Mesenchymal stem cell (in vitro differentiated cells and primary cell): ENCODE data around the gene NRP2.

Source experiments
- DNase-seq: peaks from one replicate; pipeline ENCODE4 v3.0.0-alpha.2; 2013
- H2AFZ ChIP-seq: one replicate; pipeline ENCODE4 v1.6.1; 2013; ENCODE audit warnings: low read depth, mild to moderate bottlenecking, control low read depth, inconsistent platforms, low read length, moderate library complexity
- H2AK5ac ChIP-seq: 2 replicates; pipeline ENCODE4 v1.6.1; 2013; ENCODE audit warnings: low read length, moderate library complexity, mild to moderate bottlenecking, inconsistent platforms; ENCODE audit not compliant: severe bottlenecking
- H2BK120ac ChIP-seq: one replicate; pipeline ENCODE4 v1.6.1; 2013; ENCODE audit warnings: low read depth, mild to moderate bottlenecking, inconsistent platforms, low read length, moderate library complexity
- H2BK12ac ChIP-seq, 2 experiments: one replicate each; pipeline ENCODE4 v1.6.1; 2013; ENCODE audit warnings: inconsistent platforms in 2 of 2, low read length in 2 of 2, mild to moderate bottlenecking in 2 of 2, moderate library complexity in 2 of 2, control low read depth in 1 of 2
- H2BK15ac ChIP-seq: one replicate; pipeline ENCODE4 v1.6.1; 2013; ENCODE audit warnings: mild to moderate bottlenecking, low read depth, inconsistent platforms; ENCODE audit not compliant: poor library complexity, severe bottlenecking
- H2BK5ac ChIP-seq: 2 replicates; pipeline ENCODE4 v1.6.1; 2013; ENCODE audit warnings: low read depth, mild to moderate bottlenecking, low read length, control low read depth, inconsistent platforms; ENCODE audit not compliant: poor library complexity, severe bottlenecking
- H3K14ac ChIP-seq, 2 experiments: one replicate each; pipeline ENCODE4 v1.6.1; 2013; ENCODE audit warnings: inconsistent platforms in 2 of 2, low read length in 2 of 2, control low read depth in 1 of 2, mild to moderate bottlenecking in 1 of 2, moderate library complexity in 1 of 2
- H3K18ac ChIP-seq, 2 experiments: one replicate each; pipeline ENCODE4 v1.6.1; 2013; ENCODE audit warnings: inconsistent platforms in 2 of 2, low read length in 2 of 2, control low read depth in 1 of 2, low read depth in 1 of 2, mild to moderate bottlenecking in 1 of 2
- H3K23ac ChIP-seq, 2 experiments: one replicate each; pipeline ENCODE4 v1.6.1; 2013; ENCODE audit warnings: inconsistent platforms in 2 of 2, low read length in 2 of 2, mild to moderate bottlenecking in 2 of 2, moderate library complexity in 2 of 2, control low read depth in 1 of 2
- H3K27ac ChIP-seq: 2 replicates; pipeline ENCODE4 v1.5.1; 2013; ENCODE audit warnings: mild to moderate bottlenecking, moderate library complexity, low read length, control low read depth, inconsistent platforms; ENCODE audit not compliant: poor library complexity, severe bottlenecking
- H3K27me3 ChIP-seq, 2 experiments: 2 replicates each; pipeline versions ENCODE4 v1.6.1 to v1.7.0; 2013; ENCODE audit warnings: low read length in 2 of 2, mild to moderate bottlenecking in 2 of 2, moderate library complexity in 2 of 2, control low read depth in 1 of 2, inconsistent platforms in 1 of 2; ENCODE audit not compliant: control insufficient read depth in 1 of 2, insufficient read depth in 1 of 2
- H3K36me3 ChIP-seq, 2 experiments: 2 replicates each; pipeline versions ENCODE4 v1.6.1 to v1.7.0; 2013; ENCODE audit warnings: low read length in 2 of 2, control low read depth in 1 of 2, inconsistent platforms in 1 of 2, low read depth in 1 of 2, mild to moderate bottlenecking in 1 of 2; ENCODE audit not compliant: insufficient read depth in 2 of 2, control insufficient read depth in 1 of 2
- H3K4ac ChIP-seq, 2 experiments: one replicate each; pipeline ENCODE4 v1.6.1; 2013; ENCODE audit warnings: inconsistent platforms in 2 of 2, low read length in 2 of 2, mild to moderate bottlenecking in 2 of 2, moderate library complexity in 2 of 2, control low read depth in 1 of 2, low read depth in 1 of 2
- H3K4me1 ChIP-seq: 2 replicates; pipeline ENCODE4 v1.6.1; 2013; ENCODE audit warnings: low read depth, low read length, control low read depth; ENCODE audit not compliant: control insufficient read depth, insufficient read depth
- H3K4me2 ChIP-seq: 2 replicates; pipeline ENCODE4 v1.6.1; 2013; ENCODE audit warnings: low read length, mild to moderate bottlenecking, inconsistent platforms; ENCODE audit not compliant: poor library complexity, severe bottlenecking
- H3K4me3 ChIP-seq, 2 experiments: 2 replicates each; pipeline versions ENCODE4 v1.5.1 to v1.7.0; 2013; ENCODE audit warnings: low read length in 2 of 2, mild to moderate bottlenecking in 2 of 2, control low read depth in 1 of 2, low read depth in 1 of 2; ENCODE audit not compliant: insufficient read depth in 1 of 2
- H3K79me1 ChIP-seq: replicated peaks from 2 replicates; pipeline ENCODE4 v1.6.1; 2013; ENCODE audit warnings: mild to moderate bottlenecking, control low read depth, low read length, inconsistent platforms; ENCODE audit not compliant: poor library complexity, severe bottlenecking
- H3K9ac ChIP-seq: 2 replicates; pipeline ENCODE4 v1.7.0; 2013; ENCODE audit warnings: mild to moderate bottlenecking, low read length, moderate library complexity
- H3K9me3 ChIP-seq: 2 replicates; pipeline ENCODE4 v1.7.0; 2013; ENCODE audit warnings: mild to moderate bottlenecking, low read length; ENCODE audit not compliant: control insufficient read depth
- H4K8ac ChIP-seq: one replicate; pipeline ENCODE4 v1.6.1; 2013; ENCODE audit warnings: inconsistent platforms, mild to moderate bottlenecking, low read length, moderate library complexity
- H4K91ac ChIP-seq: one replicate; pipeline ENCODE4 v1.6.1; 2013; ENCODE audit warnings: mild to moderate bottlenecking, low read length, inconsistent platforms
- WGBS: methylation state at CpG from one replicate; pipeline ENCODE4 v1.1.7; 2013; ENCODE audit warnings: mixed read lengths; 5-methylcytosine and 5-hydroxymethylcytosine counted together

Gene NRP2

DNA sequence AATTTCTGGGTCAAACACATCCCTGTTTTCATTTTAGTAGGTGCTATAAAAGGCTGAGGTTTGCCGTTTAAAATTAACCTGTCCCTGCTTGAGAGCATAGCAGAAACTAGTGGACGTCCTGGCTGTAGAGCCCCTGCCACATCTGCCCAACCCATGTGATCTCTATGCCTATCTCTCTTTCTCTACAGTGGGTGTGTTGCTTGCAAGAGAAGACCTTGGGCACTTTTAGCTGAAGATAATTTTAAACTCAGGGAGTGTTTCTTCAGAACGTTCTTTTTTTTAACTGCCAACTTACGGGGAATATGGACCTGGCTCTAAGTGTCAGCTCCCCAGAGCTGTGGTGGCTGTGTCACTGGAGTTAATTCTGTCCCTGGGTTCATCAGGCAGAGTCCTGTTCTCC is 100.6 kb downstream of the NRP2 start:
- Histone ChIP-seq H2AK5ac (no peak overlapping the region), H2BK15ac (no peak overlapping the region), H4K91ac (no peak overlapping the region), H3K36me3 (peaks cover 0 to 7% of the 10 kb centered on the region in 2 experiments), H2BK120ac (no peak overlapping the region), H2AFZ (no peak overlapping the region), H3K4ac (no peak overlapping the region), H3K14ac (no peak overlapping the region), H2BK5ac (no peak overlapping the region), H3K4me3 (no peak overlapping the region), H4K8ac (no peak overlapping the region), H3K9ac (no peak overlapping the region), H3K27me3 (no peaks in the 10 kb centered on the region), H3K23ac (no peak overlapping the region), H3K18ac (no peak overlapping the region), H3K79me1 (no peaks in the 10 kb centered on the region), H3K27ac (no peak overlapping the region), H3K4me1 (no peaks in the 10 kb centered on the region), H2BK12ac (no peak overlapping the region), H3K4me2 (no peak overlapping the region), H3K9me3 (no peaks in the 10 kb centered on the region)
- no peak for DNase-seq
- WGBS = 83% methylated on average over 4 of the region's 4 CpGs

DNA sequence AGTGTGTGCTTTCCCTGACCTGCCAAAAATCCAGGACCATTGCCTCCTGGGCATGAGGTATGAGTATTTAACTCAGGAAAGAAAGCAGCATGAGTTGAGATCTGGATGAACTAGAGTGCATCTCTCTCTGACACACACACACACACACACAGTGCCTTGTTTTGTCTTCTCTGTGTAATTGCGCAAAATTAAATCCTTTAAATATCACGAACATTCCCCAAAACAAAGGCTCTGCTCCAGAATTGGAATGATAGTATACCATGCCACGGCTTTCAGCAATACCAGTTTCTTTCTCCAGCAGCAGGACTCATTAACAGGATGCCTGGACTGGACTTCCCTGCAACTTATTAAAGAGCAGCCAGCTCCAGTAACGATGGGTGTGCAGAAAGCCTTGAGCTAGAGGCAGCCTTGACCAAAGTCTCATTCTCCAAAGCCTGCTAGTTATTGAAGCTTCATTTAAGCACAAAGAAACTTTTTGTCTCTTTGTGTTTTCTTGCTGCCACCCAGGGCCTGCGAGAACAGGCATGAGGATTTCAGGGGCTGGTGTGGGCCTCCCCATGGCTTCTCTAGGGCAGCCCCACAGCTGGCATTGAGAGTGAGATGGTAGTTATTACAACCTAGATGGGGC is 101.7 kb downstream of the NRP2 start:
- no peak overlapping the region for H2BK12ac ChIP-seq
- WGBS = 92% methylated on average over 5 of the region's 5 CpGs

DNA sequence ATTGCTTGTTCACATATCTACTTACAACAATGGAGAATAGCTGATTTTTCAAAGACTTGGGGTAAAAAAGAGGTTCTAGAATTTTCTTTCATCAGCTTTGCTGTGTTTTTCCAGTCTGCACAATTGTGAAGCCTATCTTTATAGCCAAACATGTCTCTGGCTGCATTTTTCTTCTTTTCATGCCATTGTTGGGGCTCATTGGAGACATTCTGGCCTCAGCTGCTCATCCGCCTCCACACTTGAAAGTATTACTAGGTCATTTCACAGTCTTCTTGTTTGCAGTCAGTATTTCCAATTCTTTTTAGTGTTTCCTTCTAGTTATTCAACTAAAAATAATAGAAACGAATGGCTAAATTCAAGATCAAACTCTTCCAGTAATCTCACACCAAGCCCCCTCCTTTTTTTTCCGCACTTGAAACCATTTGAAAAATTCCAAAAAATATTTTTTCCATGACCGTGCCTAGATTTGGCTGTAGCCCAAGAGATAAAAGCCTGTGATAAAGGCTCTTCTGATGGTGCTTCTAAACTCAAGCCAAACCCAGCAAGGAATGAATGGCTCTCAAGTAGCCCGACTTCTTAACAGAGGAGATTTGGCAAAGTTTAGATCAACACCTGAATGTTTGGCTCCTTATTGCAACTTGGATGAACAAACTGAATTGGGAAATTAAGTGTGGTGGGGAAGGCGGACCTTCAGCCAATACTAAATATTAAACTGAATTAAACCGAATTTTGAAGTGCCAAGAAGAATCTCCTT is 103.4 kb downstream of the NRP2 start:
- DNase-seq = no peak
- H3K9me3 ChIP-seq = no peaks in the 10 kb centered on the region
- no peak overlapping the region for H3K18ac ChIP-seq
- no peak overlapping the region for H3K23ac ChIP-seq
- H3K4me3 ChIP-seq = no peak overlapping the region
- no peak overlapping the region for H3K9ac ChIP-seq
- H2BK120ac ChIP-seq = no peak overlapping the region
- H3K36me3 ChIP-seq = peaks cover 0 to 4% of the 10 kb centered on the region in 2 experiments
- H3K4me2 ChIP-seq = no peak overlapping the region
- H2BK12ac ChIP-seq = no peak overlapping the region
- no peak overlapping the region for H4K8ac ChIP-seq
- H3K4ac ChIP-seq = no peak overlapping the region
- WGBS = 94% methylated on average over 7 of the region's 7 CpGs
- no peaks in the 10 kb centered on the region for H3K4me1 ChIP-seq
- H2BK5ac ChIP-seq = no peak overlapping the region
- H3K27ac ChIP-seq = no peak overlapping the region
- H2AFZ ChIP-seq = no peak overlapping the region
- H3K27me3 ChIP-seq = no peaks in the 10 kb centered on the region
- H4K91ac ChIP-seq = no peak overlapping the region
- no peak overlapping the region for H3K14ac ChIP-seq
- no peak overlapping the region for H2AK5ac ChIP-seq
- no peaks in the 10 kb centered on the region for H3K79me1 ChIP-seq
- no peak overlapping the region for H2BK15ac ChIP-seq

More for the DNA sequence above, 101.7 kb downstream of the NRP2 start:
- Histone ChIP-seq H3K27me3 (no peaks in the 10 kb centered on the region), H3K36me3 (peaks cover 0 to 4% of the 10 kb centered on the region in 2 experiments), H4K91ac (no peak overlapping the region), H3K4me2 (no peak overlapping the region), H3K9ac (no peak overlapping the region), H3K4ac (no peak overlapping the region), H3K27ac (no peak overlapping the region), H3K18ac (no peak overlapping the region), H3K79me1 (no peaks in the 10 kb centered on the region), H3K4me3 (no peak overlapping the region), H2BK5ac (no peak overlapping the region), H2BK120ac (no peak overlapping the region), H3K14ac (no peak overlapping the region), H2AK5ac (no peak overlapping the region), H3K23ac (no peak overlapping the region), H2AFZ (no peak overlapping the region), H4K8ac (no peak overlapping the region), H2BK15ac (no peak overlapping the region), H3K9me3 (no peaks in the 10 kb centered on the region), H3K4me1 (no peaks in the 10 kb centered on the region)
- no peak for DNase-seq

DNA sequence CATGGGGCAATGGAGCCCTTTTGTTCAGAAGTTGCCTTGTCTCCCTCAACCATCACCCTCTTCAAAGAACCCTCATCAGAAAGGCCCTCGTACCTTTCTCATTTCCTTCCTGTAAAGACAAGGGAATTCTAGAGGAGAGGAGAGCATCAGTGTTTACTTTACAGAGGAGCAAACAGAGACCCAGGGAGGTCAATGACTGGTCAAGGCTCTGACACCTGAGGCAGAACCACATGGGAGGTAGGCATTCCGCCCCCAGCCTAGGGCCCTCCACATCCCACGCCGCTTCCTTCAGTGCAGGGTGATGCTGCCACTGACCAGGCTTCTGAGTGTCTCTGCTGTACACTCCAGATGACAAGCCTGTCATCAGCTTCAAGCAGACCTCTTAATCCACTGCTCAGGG is 104.7 kb downstream of the NRP2 start:
- no peak overlapping the region for H3K4me3 ChIP-seq
- no peak overlapping the region for H2AFZ ChIP-seq
- no peak overlapping the region for H3K18ac ChIP-seq
- no peak overlapping the region for H4K91ac ChIP-seq
- 99% methylated on average over 3 of the region's 4 CpGs for WGBS
- no peak overlapping the region for H2AK5ac ChIP-seq
- no peaks in the 10 kb centered on the region for H3K79me1 ChIP-seq
- H3K4me1 ChIP-seq = no peaks in the 10 kb centered on the region
- no peak for DNase-seq
- H2BK15ac ChIP-seq = no peak overlapping the region
- no peak overlapping the region for H3K14ac ChIP-seq
- H2BK120ac ChIP-seq = no peak overlapping the region
- no peaks in the 10 kb centered on the region for H3K27me3 ChIP-seq
- H3K9me3 ChIP-seq = no peaks in the 10 kb centered on the region
- no peak overlapping the region for H2BK12ac ChIP-seq
- H3K9ac ChIP-seq = no peak overlapping the region
- no peak overlapping the region for H2BK5ac ChIP-seq
- H3K4ac ChIP-seq = no peak overlapping the region
- no peak overlapping the region for H3K4me2 ChIP-seq
- no peak overlapping the region for H3K27ac ChIP-seq
- H4K8ac ChIP-seq = no peak overlapping the region
- H3K36me3 ChIP-seq = peaks cover 0 to 4% of the 10 kb centered on the region in 2 experiments
- H3K23ac ChIP-seq = no peak overlapping the region
